CD4-positive, alpha-beta T cell treated with Interleukin-15 for 4 hours (primary cell): ENCODE measurements around the gene MOG.

Experiments used
- DNase-seq: peaks from one replicate; pipeline ENCODE4 v3.0.0-alpha.2; 2020; ENCODE audit warnings: low spot score

The MOG gene

GRCh38 chr6:29676981-29677601, 20.2 kb downstream of the MOG start:
- no peak for DNase-seq

GRCh38 chr6:29678114-29678513, 21.2 kb downstream of the MOG start:
- DNase-seq: no peak

- DNase-seq: no peak
These were observed 23.1 kb downstream of the MOG start for GRCh38 chr6:29679962-29680361.

GRCh38 chr6:29680416-29680815, 23.5 kb downstream of the MOG start:
- no peak for DNase-seq

GRCh38 chr6:29680904-29681303, 24.0 kb downstream of the MOG start, which contains the start of gene ZFP57:
Gene ZFP57 (minus strand): TSS chr6:29681152. CDS start chr6:29677003, 4,149 bp downstream.
- DNase-seq: no peak

GRCh38 chr6:29681811-29682210, 24.9 kb downstream of the MOG start:
- no peak for DNase-seq

GRCh38 chr6:29685718-29686326, 28.9 kb downstream of the MOG start:
- no peak for DNase-seq

- DNase-seq: no peak
These were observed 37.7 kb downstream of the MOG start for GRCh38 chr6:29694637-29695036.

- no peak for DNase-seq
These were observed 39.5 kb downstream of the MOG start for GRCh38 chr6:29696147-29697125.

GRCh38 chr6:29702519-29703103, 45.7 kb downstream of the MOG start:
- peak; percentile 71 for DNase-seq

GRCh38 chr6:29705389-29706231, 48.7 kb downstream of the MOG start:
- DNase-seq: peak; percentile 32

GRCh38 chr6:29708432-29709179, 51.7 kb downstream of the MOG start:
- peak; percentile 59 for DNase-seq

GRCh38 chr6:29709188-29709587, 52.3 kb downstream of the MOG start:
- DNase-seq: no peak

- no peak for DNase-seq
These were observed 53.5 kb downstream of the MOG start for GRCh38 chr6:29710281-29710941.

- DNase-seq: peak; percentile 33
These were observed 64.0 kb downstream of the MOG start for GRCh38 chr6:29720863-29721262.
